ENCODE measurements around the gene LRRC2. TPM values are rescaled to one million over a fixed set of nuclear protein-coding genes. Genes with fewer than 3 reads are reported as not detected.
A peak's percentile ranks its signal among the peaks of the same experiment; 100 is the strongest.

LRRC2 gene
- total and polyA plus RNA-seq, 10 donors, result 0.59 to 10.9 (median 5.0) TPM

DNA sequence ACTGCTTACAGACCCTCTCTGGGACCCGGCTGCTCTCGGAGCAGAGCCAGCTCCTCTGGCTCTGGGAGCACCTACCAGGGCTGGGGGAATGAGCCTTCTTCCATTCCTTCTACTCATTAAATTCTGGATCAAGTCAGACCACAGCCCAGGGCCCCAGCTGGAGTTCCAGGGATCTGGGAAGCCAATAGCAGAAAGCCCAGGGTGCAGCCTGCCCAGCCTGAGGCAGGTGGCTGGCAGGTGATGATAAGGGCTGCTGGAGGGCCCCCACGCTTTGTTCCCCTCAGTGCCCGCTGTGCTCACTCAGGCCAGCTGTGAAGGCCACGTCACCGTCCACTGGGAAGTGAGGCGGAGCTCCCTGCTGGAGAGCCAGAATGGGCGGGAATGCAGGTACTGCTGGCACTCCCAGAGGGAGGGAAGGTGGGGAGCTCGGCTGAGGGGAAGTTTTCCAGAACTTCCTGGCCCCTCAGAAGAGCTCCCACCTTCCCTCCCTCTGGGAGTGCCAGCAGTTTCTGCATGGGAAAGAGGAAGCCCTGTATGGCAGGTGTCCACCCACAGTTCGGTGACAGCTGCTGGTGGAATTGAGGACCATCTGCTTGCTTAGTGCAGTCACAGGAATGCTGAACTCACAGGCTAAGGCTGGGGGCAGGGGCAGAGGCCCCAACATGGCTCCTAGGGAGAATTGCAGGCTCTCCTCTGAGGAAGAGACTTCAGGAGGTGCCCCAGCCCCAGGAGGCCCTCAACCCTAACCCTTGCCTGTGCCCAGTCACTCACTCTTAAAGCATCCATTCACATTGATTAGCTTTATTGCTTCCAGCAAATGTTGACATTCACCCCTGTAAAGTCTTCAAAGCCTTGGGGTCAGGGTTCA is 81.0 kb downstream of the LRRC2 start:
- no peaks in the 10 kb centered on the region for H3K9me3 ChIP-seq
- H3K27me3 ChIP-seq (replicated peaks in 1 of 7), result no peaks in the 10 kb centered on the region
- no peaks in the 10 kb centered on the region for H3K36me3 ChIP-seq
- TF ChIP-seq POLR2A (IDR thresholded peaks at IDR 0.05) (no peak), POLR2AphosphoS5 (IDR thresholded peaks at IDR 0.05) (no peak)
- TF ChIP-seq, protein P1, sequence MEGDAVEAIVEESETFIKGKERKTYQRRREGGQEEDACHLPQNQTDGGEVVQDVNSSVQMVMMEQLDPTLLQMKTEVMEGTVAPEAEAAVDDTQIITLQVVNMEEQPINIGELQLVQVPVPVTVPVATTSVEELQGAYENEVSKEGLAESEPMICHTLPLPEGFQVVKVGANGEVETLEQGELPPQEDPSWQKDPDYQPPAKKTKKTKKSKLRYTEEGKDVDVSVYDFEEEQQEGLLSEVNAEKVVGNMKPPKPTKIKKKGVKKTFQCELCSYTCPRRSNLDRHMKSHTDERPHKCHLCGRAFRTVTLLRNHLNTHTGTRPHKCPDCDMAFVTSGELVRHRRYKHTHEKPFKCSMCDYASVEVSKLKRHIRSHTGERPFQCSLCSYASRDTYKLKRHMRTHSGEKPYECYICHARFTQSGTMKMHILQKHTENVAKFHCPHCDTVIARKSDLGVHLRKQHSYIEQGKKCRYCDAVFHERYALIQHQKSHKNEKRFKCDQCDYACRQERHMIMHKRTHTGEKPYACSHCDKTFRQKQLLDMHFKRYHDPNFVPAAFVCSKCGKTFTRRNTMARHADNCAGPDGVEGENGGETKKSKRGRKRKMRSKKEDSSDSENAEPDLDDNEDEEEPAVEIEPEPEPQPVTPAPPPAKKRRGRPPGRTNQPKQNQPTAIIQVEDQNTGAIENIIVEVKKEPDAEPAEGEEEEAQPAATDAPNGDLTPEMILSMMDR (IDR thresholded peaks at IDR 0.05 in 8 of 11, conservative IDR thresholded peaks at IDR 0.05 in 3 of 11), result no peak
- peaks cover 5 to 48% (median 18%) of the 10 kb centered on the region in 6 donors for H3K4me1 ChIP-seq
- H3K27ac ChIP-seq, result no peak overlapping the region
- intact Hi-C loops (cut with DNase I; ENCODE audit: low total_unique reads), result no loop called here
- DNase-seq, result no peak
- WGBS, 5 donors, result 50 to 72% (median 70%) methylated on average over 8 to 10 of the region's 10 CpGs
- H3K4me3 ChIP-seq, result no peak overlapping the region

DNA sequence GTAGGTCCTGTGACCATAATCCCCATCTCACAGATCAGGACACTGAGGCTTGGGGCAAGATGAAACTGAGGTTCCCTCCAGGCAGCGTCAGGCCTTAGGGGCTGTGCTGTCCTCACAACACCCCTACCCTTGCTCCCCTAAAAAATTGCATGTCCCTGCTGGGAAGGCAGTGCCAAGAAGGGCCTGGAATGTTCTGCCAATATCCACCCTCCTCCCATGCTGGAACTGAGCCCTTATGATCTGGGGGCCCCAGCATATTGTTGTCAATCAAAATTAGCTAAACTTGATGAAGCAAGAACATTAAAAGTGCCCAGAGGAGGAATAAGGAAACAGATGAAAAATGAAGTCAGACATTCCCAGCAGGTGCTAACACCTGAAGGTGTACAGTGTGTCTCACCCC is 81.7 kb downstream of the LRRC2 start:
- intact Hi-C loops (cut with DNase I; ENCODE audit: low total_unique reads), result no loop called here
- WGBS, 5 donors, result 85 to 100% (median 96%) methylated on average over 1 of the region's 1 CpG
- no peak overlapping the region for H3K4me3 ChIP-seq
- no peak for DNase-seq
- no peaks in the 10 kb centered on the region for H3K9me3 ChIP-seq
- no peaks in the 10 kb centered on the region for H3K27me3 ChIP-seq (replicated peaks in 1 of 7)
- H3K27ac ChIP-seq, result no peak overlapping the region
- no peak for TF ChIP-seq POLR2AphosphoS5 (IDR thresholded peaks at IDR 0.05)
- TF ChIP-seq, protein P1 (IDR thresholded peaks at IDR 0.05 in 8 of 11, conservative IDR thresholded peaks at IDR 0.05 in 3 of 11), result no peak
- TF ChIP-seq POLR2A (IDR thresholded peaks at IDR 0.05), result no peak
- peaks cover 5 to 42% (median 17%) of the 10 kb centered on the region in 6 donors for H3K4me1 ChIP-seq
- no peaks in the 10 kb centered on the region for H3K36me3 ChIP-seq

DNA sequence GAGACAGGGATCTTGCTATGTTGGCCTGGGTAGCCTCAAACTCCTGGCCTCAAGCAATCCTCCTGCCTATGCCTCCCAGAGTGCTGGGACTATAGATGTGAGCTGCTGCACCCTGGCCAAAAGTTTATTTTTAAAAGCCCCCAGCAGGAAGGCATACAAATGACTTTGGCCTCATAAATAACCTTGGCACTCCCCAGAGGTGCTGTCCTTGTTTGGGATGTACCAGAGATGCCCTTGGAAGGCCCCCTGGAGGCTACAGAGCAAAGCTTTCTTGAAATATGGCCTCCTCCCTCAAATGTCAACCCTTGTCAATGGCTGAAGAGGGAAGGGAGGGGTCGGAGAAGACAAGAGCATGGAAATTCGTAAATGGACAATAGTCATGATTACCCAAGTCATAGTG is 82.3 kb downstream of the LRRC2 start:
- no peak for TF ChIP-seq POLR2AphosphoS5 (IDR thresholded peaks at IDR 0.05)
- TF ChIP-seq, protein P1 (IDR thresholded peaks at IDR 0.05 in 8 of 11, conservative IDR thresholded peaks at IDR 0.05 in 3 of 11), result peak in 2 of 11 experiments; percentile 12 to 15
- intact Hi-C loops (cut with DNase I; ENCODE audit: low total_unique reads), result no loop called here
- Histone ChIP-seq H3K27me3 (replicated peaks in 1 of 7) (no peaks in the 10 kb centered on the region), H3K4me3 (no peak overlapping the region), H3K27ac (no peak overlapping the region), H3K4me1 (peaks cover 2 to 42% (median 12%) of the 10 kb centered on the region in 6 donors), H3K9me3 (no peaks in the 10 kb centered on the region), H3K36me3 (no peaks in the 10 kb centered on the region)
- WGBS, 5 donors, result 65 to 76% (median 70%) methylated on average over 2 of the region's 2 CpGs
- DNase-seq, result no peak

DNA sequence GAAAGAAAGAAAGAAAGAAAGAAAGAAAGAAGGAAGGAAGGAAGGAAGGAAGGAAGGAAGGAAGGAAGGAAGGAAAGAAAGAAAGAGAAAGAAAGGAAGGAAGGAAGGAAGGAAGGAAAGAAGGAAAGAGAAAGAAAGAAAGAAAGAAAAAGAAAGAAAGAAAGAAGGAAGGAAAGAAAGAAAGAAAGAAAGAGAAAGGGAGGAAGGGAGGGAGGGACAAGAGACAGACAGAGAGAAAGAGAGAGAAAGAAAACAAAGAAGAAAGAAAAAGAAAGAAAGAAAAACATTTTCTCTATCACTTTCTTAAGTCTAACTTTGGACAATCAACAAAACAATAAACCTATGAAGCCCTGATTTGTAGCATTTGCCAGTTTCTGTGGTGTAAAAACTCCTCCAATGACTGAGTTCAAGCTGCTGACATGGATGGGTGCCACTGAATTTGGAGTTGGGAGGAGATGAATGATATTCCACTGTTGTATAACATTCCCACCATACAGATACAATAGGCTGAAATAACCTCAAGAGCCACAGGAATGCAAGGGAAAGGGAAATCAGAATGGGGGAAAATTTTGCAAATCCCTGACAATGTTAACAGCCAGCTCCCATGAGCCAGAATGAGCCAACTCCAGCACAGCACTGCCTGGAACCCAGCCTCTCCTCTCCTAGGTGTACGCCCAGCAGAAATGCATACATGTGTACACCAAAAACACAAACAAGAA is 83.3 kb downstream of the LRRC2 start:
- Histone ChIP-seq H3K27me3 (replicated peaks in 1 of 7) (no peaks in the 10 kb centered on the region), H3K9me3 (no peaks in the 10 kb centered on the region), H3K4me3 (no peak overlapping the region), H3K27ac (no peak overlapping the region), H3K36me3 (no peaks in the 10 kb centered on the region), H3K4me1 (peaks cover 0 to 42% (median 6%) of the 10 kb centered on the region in 6 donors)
- TF ChIP-seq POLR2AphosphoS5 (IDR thresholded peaks at IDR 0.05), result no peak
- TF ChIP-seq, protein P1 (IDR thresholded peaks at IDR 0.05 in 8 of 11, conservative IDR thresholded peaks at IDR 0.05 in 3 of 11), result no peak
- no peak for TF ChIP-seq POLR2A (IDR thresholded peaks at IDR 0.05)
- DNase-seq, result no peak
- 95 to 100% (median 100%) methylated on average over 1 of the region's 1 CpG for WGBS, 5 donors
- intact Hi-C loops (cut with DNase I; ENCODE audit: low total_unique reads), result no loop called here
